ENCODE measurements around the gene NINL.
A peak's percentile ranks its signal among the peaks of the same experiment; 100 is the strongest.

Gene NINL

GRCh38 chr20:25408170-25408547, 177.2 kb downstream of the NINL start:
- DNase-seq (ENCODE audit: low read depth in 2 of 2): no peak

- peak; percentile 74 to 75 for DNase-seq (ENCODE audit: low read depth in 2 of 2)
Measured at GRCh38 chr20:25407311-25408169, 177.8 kb downstream of the NINL start, which contains the start of gene GINS1. TSS of gene GINS1 (plus strand) at chr20:25407673. CDS start at chr20:25407821, 148 bp downstream.
